Vagina (tissue), 2 donors: ENCODE results near the gene TAGLN. TPM values are rescaled to one million over a fixed set of nuclear protein-coding genes. Genes with fewer than 3 reads are reported as not detected.

Source experiments
- DNase-seq, 2 donors: peaks; one replicate each; pipeline ENCODE4 v3.0.0-alpha.2; 2017; ENCODE audit errors: extremely low spot score in 2 of 2
- H3K27ac ChIP-seq: fragments of 200-600 bp; sonication (generic); one replicate; pipeline ENCODE4 v1.5.1; 2019
- H3K27me3 ChIP-seq: fragments of 200-600 bp; sonication (generic); one replicate; pipeline ENCODE4 v1.5.1; 2019
- H3K36me3 ChIP-seq, 2 donors: fragments of 200-600 bp; sonication (generic); one replicate each; pipeline ENCODE4 v1.5.1; 2017 to 2019
- H3K4me1 ChIP-seq: fragments of 200-600 bp; sonication (generic); one replicate; pipeline ENCODE4 v1.5.1; 2019
- H3K4me3 ChIP-seq, 2 donors: fragments of 200-600 bp; sonication (generic); 1 replicate in 1 of 2; 2 replicates in 1 of 2; pipeline ENCODE4 v1.5.1; 2016 to 2019
- H3K9me3 ChIP-seq: fragments of 200-600 bp; sonication (generic); one replicate; pipeline ENCODE4 v1.5.1; 2019
- CTCF ChIP-seq, 3 experiments: fragments of 450-650 bp in 2 of 3; fragments of 200-600 bp in 1 of 3; sonication (generic) in 1 of 3; IDR thresholded peaks; one replicate each; pipeline ENCODE4 v1.5.1; 2017 to 2019; ENCODE audit warnings: antibody characterized with exemption in 3 of 3, mild to moderate bottlenecking in 2 of 3, moderate library complexity in 2 of 3
- POLR2A ChIP-seq, 2 donors: fragments of 450-650 bp; IDR thresholded peaks; one replicate each; pipeline ENCODE4 v1.6.1; 2017; ENCODE audit warnings: antibody characterized with exemption in 2 of 2, mild to moderate bottlenecking in 2 of 2, moderate library complexity in 2 of 2
- POLR2AphosphoS5 ChIP-seq, 2 donors: sonication (generic); formaldehyde crosslinking; IDR thresholded peaks; one replicate each; pipeline ENCODE4 v1.9.0; 2017; ENCODE audit warnings: antibody characterized with exemption in 2 of 2, mild to moderate bottlenecking in 2 of 2, low read depth in 1 of 2; ENCODE audit not compliant: insufficient read depth in 1 of 2
- intact Hi-C: fragments of 100-400 bp; cut with DNase I; formaldehyde crosslinking; loops from one replicate; pipeline ENCODE4 v1.15.1; 2023
- total RNA-seq: library from RNA; depleted of rRNA; stranded (reverse); fragments of >200 nt; gene quantifications from one replicate; pipeline ENCODE4 v1.2.3, GENCODE V29; 2016

The TAGLN gene
- total RNA-seq, 1 donor from 2014 or later = 1,935 TPM

GRCh38 chr11:117197006-117197405, 2.2 kb upstream of the TAGLN start:
- TF ChIP-seq POLR2AphosphoS5 (IDR thresholded peaks at IDR 0.05; ENCODE audit: insufficient read depth in 1 of 2, low read depth in 1 of 2) (no peak), POLR2A (IDR thresholded peaks at IDR 0.05) (no peak), CTCF (IDR thresholded peaks at IDR 0.05) (no peak)
- Histone ChIP-seq H3K9me3 (no peaks in the 10 kb centered on the region), H3K4me1 (peaks cover 21% of the 10 kb centered on the region), H3K27me3 (no peaks in the 10 kb centered on the region), H3K27ac (peak overlapping the region; percentile 78), H3K36me3 (peaks cover under 1 to 17% of the 10 kb centered on the region in 2 donors), H3K4me3 (no peak overlapping the region)
- DNase-seq = no peak
- intact Hi-C loops = no loop called here

- no peaks in the 10 kb centered on the region for H3K9me3 ChIP-seq
- intact Hi-C loops = loop anchor here (2.0 kb wide), 1 partner anchor 21 kb away; no protein-coding TSS in a partner anchor
- no peak for DNase-seq
- peak overlapping the region; percentile 46 to 54 for H3K4me3 ChIP-seq
- peaks cover 0 to 10% of the 10 kb centered on the region in 2 donors for H3K36me3 ChIP-seq
- TF ChIP-seq POLR2A (IDR thresholded peaks at IDR 0.05) (no peak), POLR2AphosphoS5 (IDR thresholded peaks at IDR 0.05; ENCODE audit: insufficient read depth in 1 of 2, low read depth in 1 of 2) (peak in 1 of 2 donors; percentile 51), CTCF (IDR thresholded peaks at IDR 0.05) (peak in 1 of 3 experiments; percentile 26)
- H3K27ac ChIP-seq = peak overlapping the region; percentile 78
- H3K27me3 ChIP-seq = no peaks in the 10 kb centered on the region
- H3K4me1 ChIP-seq = peaks cover 21% of the 10 kb centered on the region
These were observed 1.4 kb upstream of the TAGLN start for GRCh38 chr11:117197516-117198456.

- no peak for DNase-seq
- intact Hi-C loops = loop anchor here (2.0 kb wide), 1 partner anchor 20 kb away; no protein-coding TSS in a partner anchor
- Histone ChIP-seq H3K4me3 (peak overlapping the region; percentile 46 to 54), H3K4me1 (peaks cover 21% of the 10 kb centered on the region), H3K27me3 (no peaks in the 10 kb centered on the region), H3K27ac (peak overlapping the region; percentile 78), H3K36me3 (peaks cover 0 to 5% of the 10 kb centered on the region in 2 donors), H3K9me3 (no peaks in the 10 kb centered on the region)
- TF ChIP-seq POLR2AphosphoS5 (IDR thresholded peaks at IDR 0.05; ENCODE audit: insufficient read depth in 1 of 2, low read depth in 1 of 2) (no peak), POLR2A (IDR thresholded peaks at IDR 0.05) (no peak), CTCF (IDR thresholded peaks at IDR 0.05) (no peak)
These were observed 557 bp upstream of the TAGLN start for GRCh38 chr11:117198613-117199012.

- intact Hi-C loops = loop anchor here (2.0 kb wide), 1 partner anchor 19 kb away; no protein-coding TSS in a partner anchor
- H3K27me3 ChIP-seq = no peaks in the 10 kb centered on the region
These were observed 994 bp downstream of the TAGLN start for GRCh38 chr11:117199916-117200812.

More at GRCh38 chr11:117199916-117200812, 994 bp downstream of the TAGLN start:
- Histone ChIP-seq H3K27ac (peak overlapping the region; percentile 78), H3K4me1 (peaks cover 21% of the 10 kb centered on the region), H3K4me3 (peak overlapping the region; percentile 46 to 54), H3K9me3 (no peaks in the 10 kb centered on the region), H3K36me3 (peaks cover 0 to 19% of the 10 kb centered on the region in 2 donors)
- no peak for TF ChIP-seq POLR2A (IDR thresholded peaks at IDR 0.05)
- TF ChIP-seq POLR2AphosphoS5 (IDR thresholded peaks at IDR 0.05; ENCODE audit: insufficient read depth in 1 of 2, low read depth in 1 of 2) = no peak
- TF ChIP-seq CTCF (IDR thresholded peaks at IDR 0.05) = no peak
- no peak for DNase-seq
